Measurements from ENCODE around the gene PICALM.

PICALM gene

GRCh38 chr11:86040919-86041850, 27.7 kb downstream of the PICALM start:
- no peak for TF ChIP-seq CTCF (IDR thresholded peaks at IDR 0.05; ENCODE audit: control insufficient read depth, extremely low read depth, insufficient read depth)
- no peak overlapping the region for H3K4me3 ChIP-seq (ENCODE audit: low read depth, low read length)
- DNase-seq (ENCODE audit: low read depth), result no peak

GRCh38 chr11:86039094-86039493, 29.8 kb downstream of the PICALM start:
- DNase-seq (ENCODE audit: low read depth), result no peak
- no peak for TF ChIP-seq CTCF (IDR thresholded peaks at IDR 0.05; ENCODE audit: control insufficient read depth, extremely low read depth, insufficient read depth)
- H3K4me3 ChIP-seq (ENCODE audit: low read depth, low read length), result no peak overlapping the region

GRCh38 chr11:86037743-86038142, 31.1 kb downstream of the PICALM start:
- H3K4me3 ChIP-seq (ENCODE audit: low read depth, low read length), result no peak overlapping the region
- no peak for TF ChIP-seq CTCF (IDR thresholded peaks at IDR 0.05; ENCODE audit: control insufficient read depth, extremely low read depth, insufficient read depth)
- no peak for DNase-seq (ENCODE audit: low read depth)

GRCh38 chr11:86035920-86036319, 33.0 kb downstream of the PICALM start:
- no peak for DNase-seq (ENCODE audit: low read depth)
- no peak overlapping the region for H3K4me3 ChIP-seq (ENCODE audit: low read depth, low read length)
- TF ChIP-seq CTCF (IDR thresholded peaks at IDR 0.05; ENCODE audit: control insufficient read depth, extremely low read depth, insufficient read depth), result no peak

- DNase-seq (ENCODE audit: low read depth), result no peak
- H3K4me3 ChIP-seq (ENCODE audit: low read depth, low read length), result no peak overlapping the region
- no peak for TF ChIP-seq CTCF (IDR thresholded peaks at IDR 0.05; ENCODE audit: control insufficient read depth, extremely low read depth, insufficient read depth)
These were observed 33.7 kb downstream of the PICALM start for GRCh38 chr11:86035164-86035563.

GRCh38 chr11:86034710-86035109, 34.2 kb downstream of the PICALM start:
- no peak overlapping the region for H3K4me3 ChIP-seq (ENCODE audit: low read depth, low read length)
- no peak for TF ChIP-seq CTCF (IDR thresholded peaks at IDR 0.05; ENCODE audit: control insufficient read depth, extremely low read depth, insufficient read depth)
- no peak for DNase-seq (ENCODE audit: low read depth)

- TF ChIP-seq CTCF (IDR thresholded peaks at IDR 0.05; ENCODE audit: control insufficient read depth, extremely low read depth, insufficient read depth), result no peak
- no peak for DNase-seq (ENCODE audit: low read depth)
- no peak overlapping the region for H3K4me3 ChIP-seq (ENCODE audit: low read depth, low read length)
These were observed 47.5 kb downstream of the PICALM start for GRCh38 chr11:86021377-86021776.

Measured in LNCaP clone FGC (cell line).